Adrenal gland (tissue), 12 donors: Measurements from ENCODE around the gene EFCAB14. TPM values are rescaled to one million over a fixed set of nuclear protein-coding genes. Genes with fewer than 3 reads are reported as not detected.
A peak's percentile ranks its signal among the peaks of the same experiment; 100 is the strongest.

Experiments used
- DNase-seq, 7 donors: peaks; one replicate each; pipeline ENCODE4 v3.0.0-alpha.2; 2019 to 2020
- H3K27ac ChIP-seq, 5 donors: fragments of 200-600 bp; sonication (generic) in 4 of 5; 1 replicate in 3 of 5; 2 replicates in 2 of 5; pipeline versions ENCODE4 v1.5.1 to v1.8.0; 2016 to 2020; ENCODE audit warnings: mild to moderate bottlenecking in 1 of 5
- H3K27me3 ChIP-seq: fragments of 200-600 bp; 2 replicates; pipeline ENCODE4 v1.8.0; 2021
- H3K36me3 ChIP-seq, 2 donors: fragments of 200-600 bp; replicated peaks in 1 of 2; 1 replicate in 1 of 2; 2 replicates in 1 of 2; pipeline versions ENCODE4 v1.5.1 to v1.8.0; 2018 to 2022
- H3K4me1 ChIP-seq, 2 donors: fragments of 200-600 bp; replicated peaks in 1 of 2; 1 replicate in 1 of 2; 2 replicates in 1 of 2; pipeline versions ENCODE4 v1.5.1 to v1.8.0; 2018 to 2021
- H3K4me3 ChIP-seq, 4 donors: fragments of 200-600 bp; sonication (generic) in 3 of 4; one replicate each; pipeline ENCODE4 v1.5.1; 2016 to 2018
- H3K9me3 ChIP-seq, 3 donors: fragments of 200-600 bp; sonication (generic) in 1 of 3; replicated peaks in 1 of 3; 1 replicate in 2 of 3; 2 replicates in 1 of 3; pipeline versions ENCODE4 v1.5.1 to v1.8.0; 2016 to 2021
- CTCF ChIP-seq, 6 experiments: fragments of 450-650 bp in 4 of 6; fragments of 200-600 bp in 2 of 6; sonication (generic) in 1 of 6; IDR thresholded peaks; 1 replicate in 5 of 6; 2 replicates in 1 of 6; pipeline versions ENCODE4 v1.5.1 to v1.8.0; 2016 to 2021; ENCODE audit warnings: antibody characterized with exemption in 6 of 6, mild to moderate bottlenecking in 2 of 6, moderate library complexity in 1 of 6
- POLR2A ChIP-seq, 2 donors: fragments of 450-650 bp; IDR thresholded peaks; one replicate each; pipeline ENCODE4 v1.6.1; 2017; ENCODE audit warnings: antibody characterized with exemption in 2 of 2, mild to moderate bottlenecking in 2 of 2, moderate library complexity in 1 of 2
- WGBS, 4 donors: extraction: QIAGEN DNeasy Blood & Tissue Kit in 2 of 4; methylation state at CpG; one replicate each; pipeline versions ENCODE4 v1.1.5 to v1.1.7; 2013 to 2017; 5-methylcytosine and 5-hydroxymethylcytosine counted together
- intact Hi-C, 2 donors: fragments of 100-400 bp; cut with DNase I; formaldehyde crosslinking; loops; one replicate each; pipeline versions ENCODE4 v1.14.1 to v1.15.0; 2022 to 2023
- polyA plus RNA-seq, 3 donors: library from polyadenylated mRNA; stranded (reverse); fragments of 200-250 nt in 2 of 3; fragments of 350-450 nt in 1 of 3; fragmentation: Illumina TruSeq in 1 of 3; extraction: RNeasy Lipid Tissue Mini Kit (QIAGEN cat#74804) in 1 of 3; gene quantifications; one replicate each; pipeline ENCODE4 v1.2.3, GENCODE V29; 2013 to 2014
- total RNA-seq, 9 donors: library from RNA; depleted of rRNA in 4 of 9; stranded (reverse); fragments of >200 nt in 4 of 9; fragments of 120-200 nt in 1 of 9; fragmentation: NEBNext Ultra II Directional in 1 of 9; extraction: Animal tissue kit (Norgen Biotek cat#: 25700) in 1 of 9; gene quantifications; one replicate each; pipeline versions ENCODE4 v1.1.0 to v1.2.4, GENCODE V29; 2013 to 2023
- donor health status: healthy with polysubstance abuse.
- donor health status: Bipolar disorder and iron deficiency.
- donor health status: DM: yes; HTN: yes; CAD: no.
- donor health status: DM: no; HTN: no; CAD: no.
- donor health status: DM: no; HTN: no; CAD: no.
- donor health status: DM: yes; HTN: yes; CAD: no.

The EFCAB14 gene
- total and polyA plus RNA-seq, 12 donors, result 17.9 to 138 (median 77.3) TPM

- Histone ChIP-seq H3K4me3 (no peak overlapping the region), H3K4me1 (peaks cover 5 to 30% of the 10 kb centered on the region in 2 donors), H3K9me3 (no peaks in the 10 kb centered on the region), H3K36me3 (peaks cover 0 to 53% of the 10 kb centered on the region in 2 donors), H3K27me3 (no peaks in the 10 kb centered on the region), H3K27ac (peak overlapping the region in 2 of 5 donors; percentile 14 to 16)
- TF ChIP-seq CTCF (IDR thresholded peaks at IDR 0.05), result peak in 4 of 6 experiments; percentile 24 to 46 (median 34)
- no peak for TF ChIP-seq POLR2A (IDR thresholded peaks at IDR 0.05)
- intact Hi-C loops, result no loop called here
- WGBS, 4 donors, result 48 to 61% (median 58%) methylated on average over 6 of the region's 6 CpGs
- peak; percentile 46 to 86 (median 78) for DNase-seq
Measured at GRCh38 chr1:46691997-46692790, 26.7 kb downstream of the EFCAB14 start.

- DNase-seq, result no peak
- 85 to 91% (median 90%) methylated on average over 2 of the region's 2 CpGs for WGBS, 4 donors
- peaks cover 0 to 53% of the 10 kb centered on the region in 2 donors for H3K36me3 ChIP-seq
Measured at GRCh38 chr1:46690931-46691421, 27.9 kb downstream of the EFCAB14 start.

GRCh38 chr1:46689897-46690296, 29.0 kb downstream of the EFCAB14 start:
- Histone ChIP-seq H3K27me3 (no peaks in the 10 kb centered on the region), H3K4me3 (no peak overlapping the region), H3K36me3 (peaks cover 0 to 53% of the 10 kb centered on the region in 2 donors), H3K27ac (no peak overlapping the region), H3K4me1 (peaks cover 5 to 36% of the 10 kb centered on the region in 2 donors), H3K9me3 (no peaks in the 10 kb centered on the region)
- WGBS, 4 donors, result 88 to 95% (median 92%) methylated on average over 1 of the region's 1 CpG
- DNase-seq, result no peak
- intact Hi-C loops, result no loop called here
- TF ChIP-seq CTCF (IDR thresholded peaks at IDR 0.05) (no peak), POLR2A (IDR thresholded peaks at IDR 0.05) (no peak)

More at GRCh38 chr1:46690931-46691421, 27.9 kb downstream of the EFCAB14 start:
- H3K4me1 ChIP-seq, result peaks cover 5 to 36% of the 10 kb centered on the region in 2 donors
- no peaks in the 10 kb centered on the region for H3K27me3 ChIP-seq
- H3K9me3 ChIP-seq, result no peaks in the 10 kb centered on the region
- TF ChIP-seq CTCF (IDR thresholded peaks at IDR 0.05) (no peak), POLR2A (IDR thresholded peaks at IDR 0.05) (no peak)
- intact Hi-C loops, result no loop called here
- H3K4me3 ChIP-seq, result no peak overlapping the region
- no peak overlapping the region for H3K27ac ChIP-seq

GRCh38 chr1:46689356-46689755, 29.6 kb downstream of the EFCAB14 start:
- H3K9me3 ChIP-seq, result no peaks in the 10 kb centered on the region
- DNase-seq, result no peak
- H3K36me3 ChIP-seq, result peaks cover 0 to 58% of the 10 kb centered on the region in 2 donors
- no peaks in the 10 kb centered on the region for H3K27me3 ChIP-seq
- 82 to 97% (median 92%) methylated on average over 2 of the region's 2 CpGs for WGBS, 4 donors
- no peak for TF ChIP-seq CTCF (IDR thresholded peaks at IDR 0.05)
- TF ChIP-seq POLR2A (IDR thresholded peaks at IDR 0.05), result no peak
- H3K4me3 ChIP-seq, result no peak overlapping the region
- intact Hi-C loops, result no loop called here
- peaks cover 5 to 36% of the 10 kb centered on the region in 2 donors for H3K4me1 ChIP-seq
- H3K27ac ChIP-seq, result no peak overlapping the region
